Measurements from ENCODE around the gene ZFP92.

DNA sequence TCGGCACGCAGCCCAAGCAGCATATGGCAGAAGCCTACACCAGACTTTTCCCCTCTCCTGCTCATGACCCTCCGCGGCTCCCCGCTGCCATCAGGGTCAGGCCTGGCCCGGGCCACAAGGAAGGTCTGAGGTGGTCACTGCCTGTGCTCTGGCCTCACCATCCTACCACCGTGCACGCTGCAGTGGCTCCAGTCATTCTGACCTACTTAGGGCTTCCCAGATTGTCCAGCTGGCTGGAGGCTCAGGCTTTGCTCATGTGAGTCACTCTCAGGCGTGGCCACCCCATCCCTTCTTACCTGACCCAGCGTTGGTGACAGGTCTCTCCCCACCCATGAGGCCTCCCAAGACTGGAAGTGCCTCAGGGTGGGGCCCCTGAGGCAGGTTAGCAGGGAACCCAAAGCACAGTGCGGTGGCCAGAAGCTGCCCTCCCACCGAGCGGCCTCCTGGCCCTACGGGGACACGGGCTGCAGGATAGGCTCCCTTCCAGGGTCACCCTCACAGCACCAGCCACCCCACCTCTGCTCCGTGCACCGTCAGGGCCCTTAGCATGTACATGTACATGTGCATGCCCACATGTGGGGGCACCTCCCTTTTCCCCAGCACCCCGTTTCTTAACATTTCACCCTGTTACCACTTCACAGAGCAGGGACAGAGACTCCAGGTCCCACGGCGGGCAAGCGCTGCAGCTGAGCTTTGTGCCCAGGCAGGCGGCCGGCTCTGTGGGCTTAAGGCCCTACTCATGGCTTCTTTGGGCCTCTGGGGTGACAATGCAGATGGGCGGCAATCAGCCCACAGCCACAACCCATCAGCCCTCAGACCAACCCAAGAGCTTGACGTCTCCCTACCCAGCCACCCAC lies 32.4 kb downstream of the ZFP92 start:
- TF ChIP-seq, protein P1, sequence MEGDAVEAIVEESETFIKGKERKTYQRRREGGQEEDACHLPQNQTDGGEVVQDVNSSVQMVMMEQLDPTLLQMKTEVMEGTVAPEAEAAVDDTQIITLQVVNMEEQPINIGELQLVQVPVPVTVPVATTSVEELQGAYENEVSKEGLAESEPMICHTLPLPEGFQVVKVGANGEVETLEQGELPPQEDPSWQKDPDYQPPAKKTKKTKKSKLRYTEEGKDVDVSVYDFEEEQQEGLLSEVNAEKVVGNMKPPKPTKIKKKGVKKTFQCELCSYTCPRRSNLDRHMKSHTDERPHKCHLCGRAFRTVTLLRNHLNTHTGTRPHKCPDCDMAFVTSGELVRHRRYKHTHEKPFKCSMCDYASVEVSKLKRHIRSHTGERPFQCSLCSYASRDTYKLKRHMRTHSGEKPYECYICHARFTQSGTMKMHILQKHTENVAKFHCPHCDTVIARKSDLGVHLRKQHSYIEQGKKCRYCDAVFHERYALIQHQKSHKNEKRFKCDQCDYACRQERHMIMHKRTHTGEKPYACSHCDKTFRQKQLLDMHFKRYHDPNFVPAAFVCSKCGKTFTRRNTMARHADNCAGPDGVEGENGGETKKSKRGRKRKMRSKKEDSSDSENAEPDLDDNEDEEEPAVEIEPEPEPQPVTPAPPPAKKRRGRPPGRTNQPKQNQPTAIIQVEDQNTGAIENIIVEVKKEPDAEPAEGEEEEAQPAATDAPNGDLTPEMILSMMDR (IDR thresholded peaks at IDR 0.05 in 8 of 11, conservative IDR thresholded peaks at IDR 0.05 in 3 of 11), result no peak
- TF ChIP-seq POLR2A (IDR thresholded peaks at IDR 0.05), result no peak
